Heart right ventricle (tissue), 16 donors: Measurements from ENCODE around the gene LDLRAP1. TPM values are rescaled to one million over a fixed set of nuclear protein-coding genes. Genes with fewer than 3 reads are reported as not detected.

Experiments
- ATAC-seq, 8 donors: fragments of 200-7000 bp; cut with Tn5 transposase; one replicate each; pipeline ENCODE4 v1.9.1; 2020; ENCODE audit warnings: mild to moderate bottlenecking in 8 of 8, moderate library complexity in 8 of 8, moderate number of reproducible peaks in 1 of 8
- DNase-seq, 2 donors: peaks; one replicate each; pipeline ENCODE4 v3.0.0-alpha.2; 2020
- H3K27ac ChIP-seq, 10 donors: fragments of 200-600 bp; sonication (generic) in 2 of 10; one replicate each; pipeline versions ENCODE4 v1.5.0 to v1.8.0; 2020 to 2022; ENCODE audit warnings: mild to moderate bottlenecking in 3 of 10
- H3K27me3 ChIP-seq, 7 donors: fragments of 200-600 bp; one replicate each; pipeline ENCODE4 v1.8.0; 2021 to 2022; ENCODE audit warnings: mild to moderate bottlenecking in 2 of 7
- H3K36me3 ChIP-seq, 9 donors: fragments of 200-600 bp; sonication (generic) in 1 of 9; one replicate each; pipeline versions ENCODE4 v1.5.0 to v1.8.0; 2020 to 2022; ENCODE audit warnings: mild to moderate bottlenecking in 2 of 9
- H3K4me1 ChIP-seq, 9 donors: fragments of 200-600 bp; sonication (generic) in 1 of 9; one replicate each; pipeline versions ENCODE4 v1.5.0 to v1.8.0; 2020 to 2022; ENCODE audit warnings: mild to moderate bottlenecking in 4 of 9
- H3K4me3 ChIP-seq, 10 donors: fragments of 200-600 bp; sonication (generic) in 2 of 10; one replicate each; pipeline versions ENCODE4 v1.5.0 to v1.8.0; 2020 to 2022; ENCODE audit warnings: mild to moderate bottlenecking in 7 of 10, moderate library complexity in 2 of 10
- H3K9me3 ChIP-seq, 11 donors: fragments of 200-600 bp in 10 of 11; sonication (generic) in 2 of 11; one replicate each; pipeline versions ENCODE4 v1.5.0 to v1.8.0; 2013 to 2022; ENCODE audit warnings: mild to moderate bottlenecking in 2 of 11, control low read depth in 1 of 11, moderate library complexity in 1 of 11
- CTCF ChIP-seq, 9 donors: fragments of 200-600 bp; sonication (generic) in 2 of 9; IDR thresholded peaks; one replicate each; pipeline versions ENCODE4 v1.5.0 to v1.8.0; 2021 to 2022; ENCODE audit warnings: antibody characterized with exemption in 9 of 9, mild to moderate bottlenecking in 5 of 9, moderate library complexity in 1 of 9
- WGBS, 2 donors: extraction: QIAGEN DNeasy Blood & Tissue Kit; methylation state at CpG; one replicate each; pipeline ENCODE4 v1.1.7; 2013; ENCODE audit warnings: inconsistent platforms in 1 of 2; 5-methylcytosine and 5-hydroxymethylcytosine counted together
- intact Hi-C, 10 donors: fragments of 100-400 bp; cut with DNase I; formaldehyde crosslinking; loops; one replicate each; pipeline versions ENCODE4 v1.11.1 to v1.14.2; 2022
- polyA plus RNA-seq, 2 donors: library from polyadenylated mRNA; stranded (reverse); fragments of 200-250 nt; gene quantifications; one replicate each; pipeline ENCODE4 v1.2.3, GENCODE V29; 2013
- total RNA-seq, 10 donors: library from RNA; stranded (reverse); fragmentation: NEBNext Ultra II Directional in 3 of 10; extraction: Animal tissue kit (Norgen Biotek cat#: 25700) in 3 of 10; gene quantifications; one replicate each; pipeline versions ENCODE4 v1.2.1 to v1.2.4, GENCODE V29; 2021 to 2023
- donor health status: Arrhythmogenic right ventricular cardiomyopathy.
- donor health status: ischemic (EF 13 %, LVEDD 7.1; RV severe dilation, severe dysfunction).
- donor health status: healthy with polysubstance abuse.
- donor health status: DM: no; HTN: yes; CAD: no.
- donor health status: DM: no; HTN: no; CAD: no.
- donor health status: ischemic (EF 25% LVEDD 6.9; RV normal size, moderate dysfunction).
- donor health status: ischemic (EF 25% LVEDD 5.7; RV mildly dilated, moderate dysfunction).
- donor health status: healthy.
- donor health status: DM: yes; HTN: yes; CAD: no.
- donor health status: Ischemic cardiomyopathy.
- donor health status: ischemic (EF 35%, LVEDD 5.7; RV mildly dilated, moderate dysfunction).
- donor health status: nonischemic (EF 11% LVEDD 7.7; RV severe dilation, severe dysfunction).
- donor health status: DM: yes; HTN: yes; CAD: no.
- donor health status: PGD.
- donor health status: ischemic (EF 29% LVEDD 5.4; RV normal size, mild dysfunction).
- donor health status: nonischemic (EF 23%, LVEDD 6.1; RV moderate dilation, normal function).

LDLRAP1 gene
- total and polyA plus RNA-seq, 12 donors, result 8.5 to 16.1 (median 10.3) TPM

DNA sequence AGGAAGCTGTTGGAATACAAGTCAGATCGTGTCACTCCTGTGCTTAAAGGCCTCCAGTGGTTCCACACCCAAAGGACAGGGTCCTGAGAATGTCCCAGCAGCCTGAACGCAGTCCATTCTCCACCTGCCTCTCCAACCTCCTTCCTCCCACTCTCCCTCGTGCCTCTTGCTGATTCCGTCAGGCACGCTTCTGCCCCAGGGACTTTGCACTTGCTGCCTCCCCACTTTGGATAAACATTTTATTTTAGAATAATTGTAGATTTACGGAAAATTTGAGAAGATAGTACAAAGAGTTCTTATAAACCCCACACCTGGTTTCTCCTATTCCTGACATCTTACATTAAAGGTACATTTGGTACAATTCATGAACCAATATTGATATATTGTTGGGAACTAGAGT is 28.4 kb upstream of the LDLRAP1 start:
- no peak for TF ChIP-seq CTCF (IDR thresholded peaks at IDR 0.05)
- DNase-seq (no peak), ATAC-seq (no peak)
- no peaks in the 10 kb centered on the region for H3K36me3 ChIP-seq
- intact Hi-C loops, result loop anchor here in 3 of 10 donors (5.0 to 10.0 kb wide), 3 partner anchors 110 to 300 kb away; partner anchors contain the start of gene MTFR1L (in 1 of the 3)
- H3K4me1 ChIP-seq, result no peaks in the 10 kb centered on the region
- no peaks in the 10 kb centered on the region for H3K27me3 ChIP-seq
- no peak overlapping the region for H3K27ac ChIP-seq
- H3K4me3 ChIP-seq, result no peak overlapping the region
- H3K9me3 ChIP-seq, result peaks cover 0 to 8% (median 0%) of the 10 kb centered on the region in 11 donors
- 69 to 74% methylated on average over 6 of the region's 6 CpGs for WGBS, 2 donors

DNA sequence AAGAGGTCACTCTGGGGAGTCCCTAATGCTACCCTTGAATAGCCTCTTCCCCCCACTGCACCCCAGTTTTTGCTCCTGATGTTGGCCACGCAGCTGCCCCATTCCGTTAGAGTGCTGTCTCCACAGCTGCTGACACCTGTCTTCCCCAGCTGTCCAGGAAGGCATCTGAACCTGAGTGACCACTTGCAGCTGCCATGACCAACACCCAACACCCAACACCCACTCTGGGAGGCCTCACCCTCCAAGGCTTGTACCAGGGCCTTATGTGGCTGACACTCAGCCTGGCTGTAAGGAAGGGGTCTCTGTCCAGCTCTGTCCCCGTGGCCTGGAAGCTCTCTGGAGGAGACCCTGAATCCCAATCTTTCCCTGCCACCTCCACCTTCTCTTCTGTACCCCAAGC is 26.7 kb upstream of the LDLRAP1 start:
- Histone ChIP-seq H3K4me1 (no peaks in the 10 kb centered on the region), H3K9me3 (peaks cover 0 to 8% (median 0%) of the 10 kb centered on the region in 11 donors), H3K36me3 (no peaks in the 10 kb centered on the region), H3K4me3 (no peak overlapping the region), H3K27ac (no peak overlapping the region), H3K27me3 (no peaks in the 10 kb centered on the region)
- no peak for DNase-seq
- TF ChIP-seq CTCF (IDR thresholded peaks at IDR 0.05), result no peak
- intact Hi-C loops, result loop anchor here in 3 of 10 donors (5.0 to 10.0 kb wide), 3 partner anchors 112 to 298 kb away; partner anchors contain the start of gene MTFR1L (in 1 of the 3)
- ATAC-seq, result no peak
- WGBS, 2 donors, result 70 to 79% methylated on average over 3 of the region's 3 CpGs

GRCh38 chr1:25517476-25518394 is 25.7 kb upstream of the LDLRAP1 start:
- Histone ChIP-seq H3K4me1 (no peaks in the 10 kb centered on the region), H3K36me3 (no peaks in the 10 kb centered on the region), H3K4me3 (no peak overlapping the region), H3K27ac (no peak overlapping the region), H3K27me3 (no peaks in the 10 kb centered on the region), H3K9me3 (peaks cover 0 to 5% (median 0%) of the 10 kb centered on the region in 11 donors)
- no peak for TF ChIP-seq CTCF (IDR thresholded peaks at IDR 0.05)
- ATAC-seq (peak in 2 of 8 donors; percentile 10 to 27), DNase-seq (no peak)
- WGBS, 2 donors, result 70 to 79% methylated on average over 33 of the region's 33 CpGs
- intact Hi-C loops, result loop anchor here in 3 of 10 donors (5.0 to 10.0 kb wide), 3 partner anchors 113 to 297 kb away; partner anchors contain the start of gene MTFR1L (in 1 of the 3)

- H3K9me3 ChIP-seq, result no peaks in the 10 kb centered on the region
- H3K27me3 ChIP-seq, result no peaks in the 10 kb centered on the region
- no peak for TF ChIP-seq CTCF (IDR thresholded peaks at IDR 0.05)
- H3K27ac ChIP-seq, result no peak overlapping the region
- intact Hi-C loops, result loop anchor here in 9 of 10 donors (5.0 to 10.0 kb wide), 5 partner anchors 95 to 295 kb away; partner anchors contain the start of genes MTFR1L (in 1 of the 9), RHCE (in 1 of the 9) and SELENON (in 1 of the 9)
- peaks cover 0 to 5% (median 0%) of the 10 kb centered on the region in 9 donors for H3K4me1 ChIP-seq
- no peak for ATAC-seq
- no peak overlapping the region for H3K4me3 ChIP-seq
- DNase-seq, result no peak
- H3K36me3 ChIP-seq, result no peaks in the 10 kb centered on the region
- WGBS, 2 donors, result 85 to 93% methylated on average over 5 of the region's 5 CpGs
These were observed 23.8 kb upstream of the LDLRAP1 start for GRCh38 chr1:25519624-25520023.
